BLaER1 (cell line): ENCODE measurements around the gene SEC61A2.

ENCODE experiments used
- H3K27ac ChIP-seq: shearing (Covaris generic); formaldehyde crosslinking; 2 replicates; pipeline ENCODE4 v1.8.1; 2022
- H3K27me3 ChIP-seq: shearing (Covaris generic); formaldehyde crosslinking; 2 replicates; pipeline ENCODE4 v1.8.1; 2022
- H3K36me3 ChIP-seq: shearing (Covaris generic); formaldehyde crosslinking; 2 replicates; pipeline ENCODE4 v1.8.1; 2022
- H3K4me1 ChIP-seq: shearing (Covaris generic); formaldehyde crosslinking; 2 replicates; pipeline ENCODE4 v1.8.1; 2022
- H3K4me2 ChIP-seq: shearing (Covaris generic); formaldehyde crosslinking; 2 replicates; pipeline ENCODE4 v1.8.1; 2022
- H3K4me3 ChIP-seq: shearing (Covaris generic); formaldehyde crosslinking; 2 replicates; pipeline ENCODE4 v1.8.1; 2022
- H3K9ac ChIP-seq: shearing (Covaris generic); formaldehyde crosslinking; 2 replicates; pipeline ENCODE4 v1.8.1; 2022
- H3K9me3 ChIP-seq: shearing (Covaris generic); formaldehyde crosslinking; 2 replicates; pipeline ENCODE4 v1.8.1; 2022
- H4K20me1 ChIP-seq: shearing (Covaris generic); formaldehyde crosslinking; 2 replicates; pipeline ENCODE4 v1.8.1; 2022
- Cebpa-rat ChIP-seq: shearing (Covaris generic); IDR thresholded peaks from 2 replicates; pipeline ENCODE4 v1.8.1; 2022

SEC61A2 gene

GRCh38 chr10:12109286-12109685 lies 20.2 kb upstream of the SEC61A2 start:
- no peaks in the 10 kb centered on the region for H4K20me1 ChIP-seq
- H3K9me3 ChIP-seq = 0 out of 2 replicates have a peak, but pooled peaks cover under 1% of the 10 kb centered on the region
- TF ChIP-seq Cebpa-rat = no peak
- H3K4me2 ChIP-seq = no peak overlapping the region
- no peaks in the 10 kb centered on the region for H3K27me3 ChIP-seq
- no peak overlapping the region for H3K4me3 ChIP-seq
- no peak overlapping the region for H3K27ac ChIP-seq
- no peak overlapping the region for H3K9ac ChIP-seq
- peaks cover 87% of the 10 kb centered on the region for H3K36me3 ChIP-seq
- H3K4me1 ChIP-seq = peaks cover 38% of the 10 kb centered on the region

- peaks cover 85% of the 10 kb centered on the region for H3K36me3 ChIP-seq
- no peaks in the 10 kb centered on the region for H3K9me3 ChIP-seq
- no peak overlapping the region for H3K4me3 ChIP-seq
- peaks cover 55% of the 10 kb centered on the region for H3K4me1 ChIP-seq
- no peak overlapping the region for H3K9ac ChIP-seq
- H3K4me2 ChIP-seq = peak overlapping the region; percentile 54; the same call in 1 of the 2 replicates
- TF ChIP-seq Cebpa-rat = no peak
- H4K20me1 ChIP-seq = no peaks in the 10 kb centered on the region
- H3K27me3 ChIP-seq = no peaks in the 10 kb centered on the region
- H3K27ac ChIP-seq = peak overlapping the region; percentile 52; the same call in 1 of the 2 replicates
These were observed 17.9 kb upstream of the SEC61A2 start for GRCh38 chr10:12111528-12111927.

- Histone ChIP-seq H3K4me3 (no peak overlapping the region), H3K27ac (peak overlapping the region; percentile 71), H3K4me2 (peak overlapping the region; percentile 54), H3K4me1 (peaks cover 47% of the 10 kb centered on the region), H3K9me3 (no peaks in the 10 kb centered on the region), H3K27me3 (no peaks in the 10 kb centered on the region), H3K36me3 (peaks cover 85% of the 10 kb centered on the region), H4K20me1 (no peaks in the 10 kb centered on the region), H3K9ac (no peak overlapping the region)
- TF ChIP-seq Cebpa-rat = no peak
These were observed 15.8 kb upstream of the SEC61A2 start for GRCh38 chr10:12113627-12114026.

GRCh38 chr10:12121673-12122072 lies 7.8 kb upstream of the SEC61A2 start:
- no peaks in the 10 kb centered on the region for H4K20me1 ChIP-seq
- no peaks in the 10 kb centered on the region for H3K4me1 ChIP-seq
- H3K27me3 ChIP-seq = no peaks in the 10 kb centered on the region
- H3K36me3 ChIP-seq = peaks cover 81% of the 10 kb centered on the region
- H3K9ac ChIP-seq = no peak overlapping the region
- no peak overlapping the region for H3K4me2 ChIP-seq
- H3K27ac ChIP-seq = no peak overlapping the region
- H3K4me3 ChIP-seq = no peak overlapping the region
- H3K9me3 ChIP-seq = no peaks in the 10 kb centered on the region
- TF ChIP-seq Cebpa-rat = no peak

GRCh38 chr10:12130237-12130872 lies 878 bp downstream of the SEC61A2 start:
- H3K9me3 ChIP-seq = no peaks in the 10 kb centered on the region
- peaks cover 24% of the 10 kb centered on the region; the same call in 1 of the 2 replicates for H4K20me1 ChIP-seq
- no peaks in the 10 kb centered on the region for H3K27me3 ChIP-seq
- peaks cover 32% of the 10 kb centered on the region for H3K36me3 ChIP-seq
- TF ChIP-seq Cebpa-rat = no peak
- peak overlapping the region; percentile 73 for H3K27ac ChIP-seq
- peak overlapping the region; percentile 93 for H3K4me2 ChIP-seq
- H3K4me3 ChIP-seq = peak overlapping the region; percentile 85
- peak overlapping the region; percentile 82 for H3K9ac ChIP-seq
- peaks cover 10% of the 10 kb centered on the region for H3K4me1 ChIP-seq

- Histone ChIP-seq H3K9ac (no peak overlapping the region), H3K4me2 (no peak overlapping the region), H3K4me1 (peaks cover 7% of the 10 kb centered on the region), H4K20me1 (peaks cover 14% of the 10 kb centered on the region; the same call in 1 of the 2 replicates), H3K27me3 (no peaks in the 10 kb centered on the region), H3K9me3 (no peaks in the 10 kb centered on the region), H3K36me3 (peaks cover 75% of the 10 kb centered on the region), H3K4me3 (no peak overlapping the region), H3K27ac (no peak overlapping the region)
- no peak for TF ChIP-seq Cebpa-rat
These were observed 6.2 kb downstream of the SEC61A2 start for GRCh38 chr10:12135631-12136030.

GRCh38 chr10:12140038-12140437 lies 10.6 kb downstream of the SEC61A2 start:
- Histone ChIP-seq H3K4me3 (no peak overlapping the region), H4K20me1 (no peaks in the 10 kb centered on the region), H3K36me3 (peaks cover 88% of the 10 kb centered on the region), H3K4me1 (no peaks in the 10 kb centered on the region), H3K9ac (no peak overlapping the region), H3K9me3 (no peaks in the 10 kb centered on the region), H3K27me3 (no peaks in the 10 kb centered on the region), H3K27ac (no peak overlapping the region), H3K4me2 (no peak overlapping the region)
- TF ChIP-seq Cebpa-rat = no peak

- H3K27ac ChIP-seq = no peak overlapping the region
- no peak for TF ChIP-seq Cebpa-rat
- H3K4me1 ChIP-seq = no peaks in the 10 kb centered on the region
- H3K27me3 ChIP-seq = no peaks in the 10 kb centered on the region
- H3K4me3 ChIP-seq = no peak overlapping the region
- peaks cover 84% of the 10 kb centered on the region for H3K36me3 ChIP-seq
- no peaks in the 10 kb centered on the region for H3K9me3 ChIP-seq
- no peak overlapping the region for H3K4me2 ChIP-seq
- H3K9ac ChIP-seq = no peak overlapping the region
- no peaks in the 10 kb centered on the region for H4K20me1 ChIP-seq
These were observed 15.1 kb downstream of the SEC61A2 start for GRCh38 chr10:12144538-12144937.

- Histone ChIP-seq H3K4me1 (no peaks in the 10 kb centered on the region), H3K27me3 (no peaks in the 10 kb centered on the region), H3K9me3 (no peaks in the 10 kb centered on the region), H3K4me2 (no peak overlapping the region), H3K27ac (no peak overlapping the region), H3K4me3 (no peak overlapping the region), H3K9ac (no peak overlapping the region), H3K36me3 (peaks cover 73% of the 10 kb centered on the region), H4K20me1 (no peaks in the 10 kb centered on the region)
- TF ChIP-seq Cebpa-rat = no peak
These were observed 20.7 kb downstream of the SEC61A2 start for GRCh38 chr10:12150163-12150562.

GRCh38 chr10:12154516-12154915 lies 25.0 kb downstream of the SEC61A2 start:
- Histone ChIP-seq H4K20me1 (0 out of 2 replicates have a peak, but pooled peaks cover 6% of the 10 kb centered on the region), H3K27me3 (no peaks in the 10 kb centered on the region)

More at GRCh38 chr10:12154516-12154915, 25.0 kb downstream of the SEC61A2 start:
- Histone ChIP-seq H3K27ac (no peak overlapping the region), H3K4me1 (no peaks in the 10 kb centered on the region), H3K36me3 (peaks cover 78% of the 10 kb centered on the region), H3K9ac (no peak overlapping the region), H3K4me3 (no peak overlapping the region), H3K9me3 (no peaks in the 10 kb centered on the region), H3K4me2 (no peak overlapping the region)
- TF ChIP-seq Cebpa-rat = no peak
